ENCODE measurements around the gene LRIG3. TPM values are rescaled to one million over a fixed set of nuclear protein-coding genes. Genes with fewer than 3 reads are reported as not detected.
"Not testable (repeated sequence)": the region's sequence is repeated elsewhere in the genome, so short reads cannot be mapped to it uniquely, and the experiment has no call there.

LRIG3 gene
- total and polyA plus RNA-seq, 7 donors: 2.8 to 186 (median 58.1) TPM

DNA sequence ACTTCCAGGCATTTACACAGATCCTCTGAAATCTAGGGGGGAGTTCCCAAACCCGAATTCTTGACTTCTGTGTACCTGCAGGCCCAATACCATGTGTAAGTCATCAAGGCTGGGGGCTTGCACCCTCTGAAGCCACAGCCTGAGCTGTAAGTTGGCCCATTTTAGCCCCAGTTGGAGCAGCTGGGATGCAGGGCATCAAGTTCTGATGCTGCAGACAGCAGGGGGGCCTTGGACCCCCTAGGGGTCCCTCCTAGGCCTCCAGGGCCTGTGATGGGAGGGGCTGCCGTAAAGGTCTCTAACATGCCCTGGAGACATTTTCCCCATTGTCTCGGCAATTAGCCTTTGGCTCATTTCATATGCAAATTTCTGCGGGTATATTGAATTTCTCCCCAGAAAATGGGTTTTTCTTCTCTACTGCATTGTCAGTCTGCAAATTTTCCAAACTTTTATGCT lies 59.5 kb downstream of the LRIG3 start:
- Histone ChIP-seq H3K36me3 (peaks cover 0 to 7% (median 0%) of the 10 kb centered on the region in 4 donors), H3K9me3 (no peaks in the 10 kb centered on the region), H3K27me3 (no peaks in the 10 kb centered on the region), H3K4me3 (no peak overlapping the region), H3K4me1 (no peaks in the 10 kb centered on the region), H3K27ac (no peak overlapping the region)
- no peak for DNase-seq
- WGBS, 2 donors: 72 to 77% methylated on average over 4 of the region's 4 CpGs
- intact Hi-C loops (cut with DNase I): no loop called here
- TF ChIP-seq EP300 (IDR thresholded peaks at IDR 0.05) (no peak), POLR2A (IDR thresholded peaks at IDR 0.05) (no peak), POLR2AphosphoS5 (IDR thresholded peaks at IDR 0.05) (no peak)
- TF ChIP-seq, protein P1, sequence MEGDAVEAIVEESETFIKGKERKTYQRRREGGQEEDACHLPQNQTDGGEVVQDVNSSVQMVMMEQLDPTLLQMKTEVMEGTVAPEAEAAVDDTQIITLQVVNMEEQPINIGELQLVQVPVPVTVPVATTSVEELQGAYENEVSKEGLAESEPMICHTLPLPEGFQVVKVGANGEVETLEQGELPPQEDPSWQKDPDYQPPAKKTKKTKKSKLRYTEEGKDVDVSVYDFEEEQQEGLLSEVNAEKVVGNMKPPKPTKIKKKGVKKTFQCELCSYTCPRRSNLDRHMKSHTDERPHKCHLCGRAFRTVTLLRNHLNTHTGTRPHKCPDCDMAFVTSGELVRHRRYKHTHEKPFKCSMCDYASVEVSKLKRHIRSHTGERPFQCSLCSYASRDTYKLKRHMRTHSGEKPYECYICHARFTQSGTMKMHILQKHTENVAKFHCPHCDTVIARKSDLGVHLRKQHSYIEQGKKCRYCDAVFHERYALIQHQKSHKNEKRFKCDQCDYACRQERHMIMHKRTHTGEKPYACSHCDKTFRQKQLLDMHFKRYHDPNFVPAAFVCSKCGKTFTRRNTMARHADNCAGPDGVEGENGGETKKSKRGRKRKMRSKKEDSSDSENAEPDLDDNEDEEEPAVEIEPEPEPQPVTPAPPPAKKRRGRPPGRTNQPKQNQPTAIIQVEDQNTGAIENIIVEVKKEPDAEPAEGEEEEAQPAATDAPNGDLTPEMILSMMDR (IDR thresholded peaks at IDR 0.05): no peak

GRCh38 chr12:58860056-58860787 lies 60.1 kb downstream of the LRIG3 start:
- no peak for TF ChIP-seq POLR2AphosphoS5 (IDR thresholded peaks at IDR 0.05)
- TF ChIP-seq EP300 (IDR thresholded peaks at IDR 0.05): no peak
- TF ChIP-seq POLR2A (IDR thresholded peaks at IDR 0.05): no peak
- TF ChIP-seq, protein P1 (IDR thresholded peaks at IDR 0.05): no peak
- no peak for DNase-seq
- no peaks in the 10 kb centered on the region for H3K4me1 ChIP-seq
- 55 to 80% methylated on average over 8 of the region's 8 CpGs for WGBS, 2 donors
- H3K4me3 ChIP-seq: no peak overlapping the region
- no peaks in the 10 kb centered on the region for H3K27me3 ChIP-seq
- H3K27ac ChIP-seq: no peak overlapping the region
- peaks cover 0 to 1% (median 0%) of the 10 kb centered on the region in 4 donors for H3K36me3 ChIP-seq
- no peaks in the 10 kb centered on the region for H3K9me3 ChIP-seq
- intact Hi-C loops (cut with DNase I): no loop called here

DNA sequence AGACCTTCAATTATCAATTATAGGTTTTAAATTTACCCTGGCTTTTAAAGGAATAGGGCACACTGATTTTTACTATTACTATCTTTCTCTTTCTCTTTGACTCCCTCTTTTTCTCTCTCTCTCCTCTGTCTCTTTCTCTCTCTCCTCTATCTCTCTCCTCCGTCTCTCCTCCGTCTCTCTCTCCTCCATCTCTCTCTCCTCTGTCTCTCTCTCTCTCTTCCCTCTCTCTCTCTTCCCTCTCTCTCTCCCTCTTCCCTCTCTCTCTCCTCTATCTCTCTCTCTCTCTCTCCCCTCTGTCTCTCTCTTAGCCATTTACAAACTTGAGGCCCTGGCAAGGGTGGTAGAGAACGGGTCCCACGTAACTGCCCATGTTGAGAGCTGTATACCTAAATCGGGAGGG lies 62.3 kb downstream of the LRIG3 start:
- no peak for DNase-seq
- Histone ChIP-seq H3K4me1 (no peaks in the 10 kb centered on the region), H3K4me3 (no peak overlapping the region), H3K9me3 (no peaks in the 10 kb centered on the region), H3K36me3 (no peaks in the 10 kb centered on the region), H3K27ac (no peak overlapping the region), H3K27me3 (no peaks in the 10 kb centered on the region)
- intact Hi-C loops (cut with DNase I): no loop called here
- TF ChIP-seq, protein P1 (IDR thresholded peaks at IDR 0.05): no peak
- 91 to 95% methylated on average over 5 of the region's 5 CpGs for WGBS, 2 donors

DNA sequence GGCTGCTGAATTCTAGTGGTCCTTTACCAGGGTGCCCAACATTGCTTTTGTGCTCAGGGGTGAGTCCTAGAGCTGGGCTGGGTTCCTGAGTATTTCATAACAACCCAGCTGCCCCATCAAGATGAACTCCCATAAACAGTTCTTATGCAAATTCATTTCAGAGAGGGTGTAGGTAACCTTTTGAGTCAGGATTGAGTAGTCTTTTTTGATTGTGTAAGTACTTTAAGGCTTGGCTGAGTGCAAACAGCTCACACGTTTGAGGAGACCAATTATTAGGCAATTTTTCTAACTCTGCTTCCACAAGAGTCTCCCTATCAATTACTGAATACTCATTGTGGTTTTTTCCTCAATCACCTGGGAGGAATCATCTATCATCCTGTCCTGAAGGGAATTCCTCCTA lies 63.1 kb downstream of the LRIG3 start:
- H3K27me3 ChIP-seq; H3K27ac ChIP-seq; H3K4me1 ChIP-seq; intact Hi-C loops (cut with DNase I); H3K4me3 ChIP-seq; DNase-seq; H3K36me3 ChIP-seq; H3K9me3 ChIP-seq: not testable (repeated sequence)
- 27 to 40% methylated on average over 1 of the region's 1 CpG for WGBS, 2 donors

- H3K9me3 ChIP-seq; H3K27ac ChIP-seq; intact Hi-C loops (cut with DNase I); DNase-seq; H3K36me3 ChIP-seq; H3K27me3 ChIP-seq; H3K4me1 ChIP-seq; H3K4me3 ChIP-seq: not testable (repeated sequence)
- 59 to 67% methylated on average over 5 of the region's 5 CpGs for WGBS, 2 donors
These were observed 64.7 kb downstream of the LRIG3 start for GRCh38 chr12:58855630-58856029.

DNA sequence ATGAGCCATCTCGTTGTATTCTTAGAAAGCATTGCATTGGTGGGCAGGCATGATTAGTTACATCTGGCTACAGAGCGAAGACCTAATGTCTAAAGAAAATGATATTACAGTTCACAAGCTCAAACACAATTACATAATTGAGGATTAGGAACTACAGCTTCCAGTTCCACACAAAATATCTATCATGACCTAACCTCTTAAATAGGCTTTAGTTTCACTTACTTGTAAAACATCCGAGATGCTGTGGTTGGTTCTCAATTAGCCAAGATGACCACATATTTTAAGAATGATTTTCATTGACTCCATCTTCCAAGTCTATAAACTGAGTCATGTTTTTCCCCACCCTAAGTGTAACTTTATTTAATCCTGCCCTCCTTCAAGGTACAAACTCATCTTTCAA lies 69.5 kb downstream of the LRIG3 start:
- no peak for DNase-seq
- Histone ChIP-seq H3K9me3 (no peaks in the 10 kb centered on the region), H3K36me3 (no peaks in the 10 kb centered on the region), H3K4me3 (no peak overlapping the region), H3K27ac (no peak overlapping the region), H3K4me1 (no peaks in the 10 kb centered on the region), H3K27me3 (no peaks in the 10 kb centered on the region)
- no peak for TF ChIP-seq POLR2A (IDR thresholded peaks at IDR 0.05)
- no peak for TF ChIP-seq POLR2AphosphoS5 (IDR thresholded peaks at IDR 0.05)
- TF ChIP-seq, protein P1 (IDR thresholded peaks at IDR 0.05): no peak
- TF ChIP-seq EP300 (IDR thresholded peaks at IDR 0.05): no peak
- WGBS, 2 donors: 82 to 84% methylated on average over 3 of the region's 3 CpGs
- intact Hi-C loops (cut with DNase I): no loop called here

Measured in sigmoid colon (tissue), 7 donors.